A549 (cell line): ENCODE measurements around the gene ZNF862. TPM values are rescaled to one million over a fixed set of nuclear protein-coding genes. Genes with fewer than 3 reads are reported as not detected.
A peak's percentile ranks its signal among the peaks of the same experiment; 100 is the strongest.

Experiments used
- ATAC-seq, 2 experiments: fragments of 200-7000 bp in 1 of 2; fragments of >200 bp in 1 of 2; cut with Nextera tagmentation in 1 of 2; cut with Tn5 transposase in 1 of 2; 3 replicates each; pipeline versions ENCODE4 v1.8.0 to v1.9.1; 2018 to 2020; ENCODE audit warnings: mild to moderate bottlenecking in 1 of 2, moderate library complexity in 1 of 2
- CTCF ChIA-PET: fragments of 300-600 bp; sonication (Branson Sonifier 250); formaldehyde crosslinking; extraction: SDS; loops from one replicate; lab custom pipeline; 2021; ENCODE audit warnings: antibody characterized with exemption, inconsistent platforms; lab: Yijun Ruan, JAX
- POLR2A ChIA-PET: fragments of 350-600 bp; formaldehyde crosslinking; extraction: SDS; loops from one replicate; lab custom pipeline; 2021; ENCODE audit warnings: antibody characterized with exemption, inconsistent platforms; lab: Yijun Ruan, JAX
- DNase-seq, 2 experiments: peaks; one replicate each; pipeline versions ENCODE4 v3.0.0 to v3.0.0-alpha.2; 2011 to 2016; ENCODE audit warnings: low read depth in 1 of 2, low spot score in 1 of 2
- FAIRE-seq: peaks from 2 replicates; lab custom pipeline; 2011; peaks lifted over from hg19 to GRCh38; lab: Jason Lieb, UNC
- H3K27ac ChIP-seq, 2 experiments: fragments of >200 bp; sonication (Bioruptor Twin); formaldehyde crosslinking; 3 replicates each; pipeline ENCODE4 v1.5.1; 2016 to 2017
- H3K4me1 ChIP-seq: fragments of >200 bp; sonication (Bioruptor Twin); formaldehyde crosslinking; 3 replicates; pipeline ENCODE4 v1.6.1; 2016
- H3K4me2 ChIP-seq: fragments of >200 bp; sonication (Bioruptor Twin); formaldehyde crosslinking; 3 replicates; pipeline ENCODE4 v1.6.1; 2016
- H3K4me3 ChIP-seq: fragments of >200 bp; sonication (Bioruptor Twin); formaldehyde crosslinking; 3 replicates; pipeline ENCODE4 v1.5.1; 2016
- H3K9me3 ChIP-seq: fragments of >200 bp; sonication (Bioruptor Twin); formaldehyde crosslinking; 3 replicates; pipeline ENCODE4 v1.6.1; 2016
- CBX8 ChIP-seq: fragments of 200-600 bp; sonication (generic); IDR thresholded peaks from 2 replicates; pipeline ENCODE4 v1.6.1; 2016
- CTCF ChIP-seq: fragments of >200 bp; sonication (Bioruptor Twin); formaldehyde crosslinking; IDR thresholded peaks from 3 replicates; pipeline ENCODE4 v1.5.1; 2016
- E2F6 ChIP-seq: IDR thresholded peaks from 2 replicates; pipeline ENCODE4 v1.6.1; 2012; ENCODE audit warnings: low read depth, borderline replicate concordance
- EHMT2 ChIP-seq: fragments of 200-600 bp; sonication (generic); IDR thresholded peaks from 2 replicates; pipeline ENCODE4 v1.6.1; 2016; ENCODE audit warnings: antibody characterized with exemption, low read depth, mild to moderate bottlenecking, moderate library complexity
- ELK1 ChIP-seq: fragments of 150-350 bp; IDR thresholded peaks from 2 replicates; pipeline ENCODE4 v1.6.1; 2014; ENCODE audit warnings: low read depth, mild to moderate bottlenecking, low read length
- ESRRA ChIP-seq: fragments of 150-350 bp; IDR thresholded peaks from 2 replicates; pipeline ENCODE4 v1.6.1; 2014; ENCODE audit warnings: mild to moderate bottlenecking, low read length, borderline replicate concordance
- HDAC2 ChIP-seq: fragments of 200-600 bp; sonication (generic); IDR thresholded peaks from 2 replicates; pipeline ENCODE4 v1.6.1; 2016
- HMGXB4 ChIP-seq: fragments of 250-450 bp; sonication (Bioruptor Pico); IDR thresholded peaks from 2 replicates; pipeline ENCODE4 v1.5.0; 2021; ENCODE audit warnings: mild to moderate bottlenecking, moderate library complexity, borderline replicate concordance
- HOXA7 ChIP-seq: fragments of 250-450 bp; sonication (Bioruptor Pico); IDR thresholded peaks from 2 replicates; pipeline ENCODE4 v1.5.0; 2020; ENCODE audit warnings: mild to moderate bottlenecking, moderate library complexity
- HOXB13 ChIP-seq: fragments of 250-450 bp; sonication (Bioruptor Pico); IDR thresholded peaks from 2 replicates; pipeline ENCODE4 v1.5.0; 2020; ENCODE audit warnings: low read depth, mild to moderate bottlenecking, moderate library complexity
- MAFK ChIP-seq: fragments of 450-650 bp; IDR thresholded peaks from 2 replicates; pipeline ENCODE4 v1.6.1; 2014; ENCODE audit not compliant: partially characterized antibody
- NPAS2 ChIP-seq: fragments of 250-450 bp; sonication (Bioruptor Pico); IDR thresholded peaks from 2 replicates; pipeline ENCODE4 v1.8.0; 2022; ENCODE audit warnings: mild to moderate bottlenecking, moderate library complexity, borderline replicate concordance
- PHF8 ChIP-seq: fragments of 200-600 bp; sonication (generic); IDR thresholded peaks from 2 replicates; pipeline ENCODE4 v1.6.1; 2016; ENCODE audit warnings: low read depth, mild to moderate bottlenecking, antibody characterized with exemption, moderate library complexity, borderline replicate concordance
- RAD21 ChIP-seq, 2 experiments: fragments of >200 bp in 1 of 2; sonication (Bioruptor Twin) in 1 of 2; formaldehyde crosslinking in 1 of 2; IDR thresholded peaks in 1 of 2; conservative IDR thresholded peaks in 1 of 2; 2 replicates in 1 of 2; 3 replicates in 1 of 2; pipeline ENCODE4 v1.6.1; 2012 to 2018; ENCODE audit warnings: inconsistent platforms in 1 of 2
- RARB ChIP-seq: fragments of 250-450 bp; sonication (Bioruptor Pico); IDR thresholded peaks from 2 replicates; pipeline ENCODE4 v1.8.0; 2021; ENCODE audit warnings: mild to moderate bottlenecking, moderate library complexity
- RCOR1 ChIP-seq: fragments of 150-350 bp; IDR thresholded peaks from 2 replicates; pipeline ENCODE4 v1.6.1; 2014; ENCODE audit warnings: antibody characterized with exemption, low read length, low read depth
- SMC3 ChIP-seq: fragments of >200 bp; sonication (Bioruptor Twin); formaldehyde crosslinking; IDR thresholded peaks from 3 replicates; pipeline ENCODE4 v1.6.1; 2018; ENCODE audit warnings: inconsistent platforms
- SREBF2 ChIP-seq: fragments of 450-650 bp; IDR thresholded peaks from 2 replicates; pipeline ENCODE4 v1.6.1; 2014; ENCODE audit warnings: mild to moderate bottlenecking, moderate library complexity
- TFCP2L1 ChIP-seq: fragments of 250-450 bp; sonication (Bioruptor Pico); IDR thresholded peaks from 2 replicates; pipeline ENCODE4 v1.5.0; 2021; ENCODE audit warnings: mild to moderate bottlenecking
- TP53 ChIP-seq: fragments of 250-450 bp; sonication (Bioruptor Pico); IDR thresholded peaks from 2 replicates; pipeline ENCODE4 v1.5.0; 2021; ENCODE audit warnings: mild to moderate bottlenecking, moderate library complexity
- USF2 ChIP-seq: fragments of 450-650 bp; IDR thresholded peaks from 2 replicates; pipeline ENCODE4 v1.6.1; 2014; ENCODE audit warnings: antibody characterized with exemption
- WGBS: methylation state at CpG from one replicate; pipeline ENCODE4 v1.1.6; 2017; ENCODE audit errors: missing lambda C conversion rate; 5-methylcytosine and 5-hydroxymethylcytosine counted together
- polyA plus RNA-seq, 4 experiments: library from polyadenylated mRNA; depleted of rRNA in 3 of 4; stranded (reverse); fragments of >200 nt; fragmentation: RNase III in 1 of 4; extraction: RNeasy Plus Mini Kit Qiagen cat#74134 plus additional on column Dnase treatment in 1 of 4; gene quantifications; 2 replicates in 3 of 4; 3 replicates in 1 of 4; pipeline ENCODE4 v1.2.3, GENCODE V29; 2011 to 2017
- TF ChIP-seq, protein P1 (sequence below): fragments of >200 bp; sonication (Bioruptor Twin); formaldehyde crosslinking; IDR thresholded peaks from 3 replicates; pipeline ENCODE4 v1.6.1; 2016

Gene ZNF862
- polyA plus RNA-seq, 2 of the 4 experiments (the other 2 are of a cell fraction) = 3.9 to 8.0 TPM

DNA sequence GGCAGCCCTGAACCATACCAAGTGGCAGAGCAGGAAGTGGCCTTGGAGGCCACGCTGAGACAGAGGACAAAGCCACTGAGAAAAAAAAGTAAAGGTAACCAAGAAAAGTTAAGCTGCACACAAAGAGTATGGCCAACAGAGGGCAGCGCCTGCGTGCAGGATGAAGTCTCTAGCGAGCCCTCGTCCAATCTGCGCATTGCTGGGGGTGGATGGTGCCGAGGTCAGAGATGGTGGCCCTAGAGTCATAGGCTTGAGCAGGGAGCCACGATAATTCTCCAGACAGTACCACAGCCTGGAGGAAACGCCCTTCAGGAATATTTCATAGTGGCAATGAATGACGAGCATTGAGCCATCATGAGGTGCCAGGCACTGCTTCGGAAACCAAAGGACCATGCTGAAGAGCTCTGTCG lies 45.3 kb downstream of the ZNF862 start:
- no peaks in the 10 kb centered on the region for H3K4me1 ChIP-seq
- CTCF ChIA-PET = interaction anchor here (0.7 to 2.3 kb wide), 5 partner anchors 9 to 31 kb away, joined by 3 to 11 read pairs (median 5); no protein-coding TSS in a partner anchor
- H3K9me3 ChIP-seq = no peaks in the 10 kb centered on the region
- no peak overlapping the region for H3K4me2 ChIP-seq
- H3K27ac ChIP-seq = no peak overlapping the region
- H3K4me3 ChIP-seq = no peak overlapping the region
- peak; percentile 25 to 62 for DNase-seq
- ATAC-seq = peak; percentile 74 to 91
- TF ChIP-seq HDAC2 (no peak), NPAS2 (CRISPR knock-in tag) (no peak), SMC3 (peak; percentile 55), HOXA7 (no peak), RAD21 (conservative IDR thresholded peaks at IDR 0.05 in 1 of 2, IDR thresholded peaks at IDR 0.05 in 1 of 2) (peak; percentile 70 to 78), CTCF (peak; percentile 59), TP53 (CRISPR knock-in tag) (no peak), MAFK (no peak), ELK1 (no peak)
- TF ChIP-seq, protein P1, sequence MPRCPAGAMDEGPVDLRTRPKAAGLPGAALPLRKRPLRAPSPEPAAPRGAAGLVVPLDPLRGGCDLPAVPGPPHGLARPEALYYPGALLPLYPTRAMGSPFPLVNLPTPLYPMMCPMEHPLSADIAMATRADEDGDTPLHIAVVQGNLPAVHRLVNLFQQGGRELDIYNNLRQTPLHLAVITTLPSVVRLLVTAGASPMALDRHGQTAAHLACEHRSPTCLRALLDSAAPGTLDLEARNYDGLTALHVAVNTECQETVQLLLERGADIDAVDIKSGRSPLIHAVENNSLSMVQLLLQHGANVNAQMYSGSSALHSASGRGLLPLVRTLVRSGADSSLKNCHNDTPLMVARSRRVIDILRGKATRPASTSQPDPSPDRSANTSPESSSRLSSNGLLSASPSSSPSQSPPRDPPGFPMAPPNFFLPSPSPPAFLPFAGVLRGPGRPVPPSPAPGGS = no peak
- TF ChIP-seq, all 56 proteins: peak for 3
- FAIRE-seq = no peak
- POLR2A ChIA-PET = no interaction called here
- 32% methylated on average over 12 of the region's 12 CpGs for WGBS

GRCh38 chr7:149884016-149884415 lies 45.8 kb downstream of the ZNF862 start:
- CTCF ChIA-PET = interaction anchor here (0.7 to 2.3 kb wide), 5 partner anchors 9 to 142 kb away, joined by 3 to 11 read pairs (median 5); no protein-coding TSS in a partner anchor
- TF ChIP-seq PHF8 (no peak), TP53 (CRISPR knock-in tag) (no peak), HOXB13 (CRISPR knock-in tag) (no peak), CBX8 (no peak), E2F6 (no peak), TFCP2L1 (no peak), EHMT2 (no peak), RCOR1 (no peak), ESRRA (no peak), HMGXB4 (CRISPR knock-in tag) (no peak), USF2 (no peak), MAFK (no peak), SREBF2 (no peak), RARB (CRISPR knock-in tag) (no peak)
- TF ChIP-seq, protein P1 = no peak
- TF ChIP-seq, all 56 proteins: peak for 0
- Histone ChIP-seq H3K4me2 (no peak overlapping the region), H3K27ac (no peak overlapping the region), H3K9me3 (no peaks in the 10 kb centered on the region), H3K4me1 (no peaks in the 10 kb centered on the region), H3K4me3 (no peak overlapping the region)
- FAIRE-seq (no peak), DNase-seq (no peak), ATAC-seq (no peak)
- POLR2A ChIA-PET = no interaction called here
- 94% methylated on average over 4 of the region's 4 CpGs for WGBS
